Endothelial cell of umbilical vein (primary cell): ENCODE data around the gene GPR25. TPM values are rescaled to one million over a fixed set of nuclear protein-coding genes. Genes with fewer than 3 reads are reported as not detected.

Source experiments
- BruUV-seq: library from RNA; stranded (reverse); fragments of 400-500 nt; replicated peaks from 2 replicates; lab custom pipeline; 2021; lab: Mats Ljungman, UMichigan
- CTCF ChIA-PET: fragments of 300-600, 350-600 bp; sonication (Branson Sonifier 250); formaldehyde crosslinking; loops from one replicate; lab custom pipeline; 2021; ENCODE audit warnings: antibody characterized with exemption, inconsistent platforms; lab: Charles Lee
- POLR2A ChIA-PET: fragments of 300-600, 350-600 bp; sonication (Branson Sonifier 250); formaldehyde crosslinking; loops from one replicate; lab custom pipeline; 2021; ENCODE audit warnings: antibody characterized with exemption, inconsistent platforms; lab: Charles Lee
- DNase-seq: peaks from one replicate; pipeline ENCODE4 v3.0.0-alpha.2; 2011; ENCODE audit warnings: low read depth, low spot score
- FAIRE-seq: peaks from 2 replicates; lab custom pipeline; 2011; peaks lifted over from hg19 to GRCh38; lab: Jason Lieb, UNC
- H2AFZ ChIP-seq: 2 replicates; pipeline ENCODE4 v1.6.0; 2012; ENCODE audit warnings: low read depth, low read length, control low read depth, inconsistent platforms
- H3K27ac ChIP-seq: 2 replicates; pipeline ENCODE4 v1.5.1; 2011; ENCODE audit warnings: low read depth, mild to moderate bottlenecking, control low read depth, low read length, moderate library complexity; ENCODE audit not compliant: insufficient read depth
- H3K27me3 ChIP-seq, 2 experiments: 2 replicates each; pipeline versions ENCODE4 v1.6.0 to v1.6.1; 2011; ENCODE audit warnings: low read length in 2 of 2, mixed read lengths in 1 of 2; ENCODE audit not compliant: control insufficient read depth in 2 of 2, insufficient read depth in 2 of 2
- H3K36me3 ChIP-seq, 2 experiments: 2 replicates in 1 of 2; 3 replicates in 1 of 2; pipeline ENCODE4 v1.5.1; 2011; ENCODE audit warnings: low read length in 2 of 2, mild to moderate bottlenecking in 1 of 2, moderate library complexity in 1 of 2; ENCODE audit not compliant: control insufficient read depth in 2 of 2, insufficient read depth in 2 of 2; ENCODE audit errors: extremely low read depth in 1 of 2
- H3K4me1 ChIP-seq: 3 replicates; pipeline ENCODE4 v1.5.1; 2011; ENCODE audit warnings: mild to moderate bottlenecking, low read length; ENCODE audit not compliant: control insufficient read depth, insufficient read depth; ENCODE audit errors: extremely low read depth
- H3K4me2 ChIP-seq: 2 replicates; pipeline ENCODE4 v1.6.1; 2011; ENCODE audit warnings: low read length, control low read depth, mixed read lengths; ENCODE audit not compliant: insufficient read depth
- H3K4me3 ChIP-seq, 3 experiments: fragments of 200-600 bp in 1 of 3; sonication (generic), shearing (Covaris generic) in 1 of 3; replicated peaks in 1 of 3; 2 replicates each; pipeline ENCODE4 v1.5.1; 2011 to 2016; ENCODE audit warnings: control low read depth in 3 of 3, low read length in 3 of 3, mild to moderate bottlenecking in 2 of 3, inconsistent platforms in 1 of 3, low read depth in 1 of 3, moderate library complexity in 1 of 3; ENCODE audit not compliant: insufficient read depth in 1 of 3
- H3K79me2 ChIP-seq: 2 replicates; pipeline ENCODE4 v1.6.0; 2012; ENCODE audit warnings: low read length, inconsistent platforms; ENCODE audit not compliant: control insufficient read depth, insufficient read depth
- H3K9ac ChIP-seq: replicated peaks from 2 replicates; pipeline ENCODE3; 2011; ENCODE audit warnings: low read length, control low read depth; ENCODE audit not compliant: insufficient read depth; ENCODE audit errors: extremely low read depth
- H3K9me1 ChIP-seq: replicated peaks from 3 replicates; pipeline ENCODE4 v1.6.0; 2011; ENCODE audit warnings: mild to moderate bottlenecking, low read length; ENCODE audit not compliant: control insufficient read depth, insufficient read depth; ENCODE audit errors: extremely low read depth
- H3K9me3 ChIP-seq: replicated peaks from 2 replicates; pipeline ENCODE4 v1.5.1; 2012; ENCODE audit warnings: low read length, inconsistent platforms; ENCODE audit not compliant: control insufficient read depth, insufficient read depth
- H4K20me1 ChIP-seq: replicated peaks from 2 replicates; pipeline ENCODE3; 2011; ENCODE audit warnings: mild to moderate bottlenecking, low read length; ENCODE audit not compliant: control insufficient read depth, insufficient read depth; ENCODE audit errors: extremely low read depth
- EZH2 ChIP-seq: IDR thresholded peaks from 2 replicates; pipeline ENCODE4 v1.6.1; 2012; ENCODE audit warnings: borderline replicate concordance, low read depth, mild to moderate bottlenecking, moderate library complexity, low read length, inconsistent platforms; ENCODE audit not compliant: severe bottlenecking
- FOS ChIP-seq: IDR thresholded peaks from 2 replicates; pipeline ENCODE4 v1.6.1; 2011; ENCODE audit warnings: mild to moderate bottlenecking, low read length, moderate library complexity, borderline replicate concordance; ENCODE audit not compliant: insufficient read depth
- GATA2 ChIP-seq: IDR thresholded peaks from 2 replicates; pipeline ENCODE4 v1.7.0; 2011; ENCODE audit warnings: low read depth, mild to moderate bottlenecking, moderate library complexity, mixed read lengths, low read length; ENCODE audit not compliant: insufficient read length, insufficient read depth
- JUN ChIP-seq: IDR thresholded peaks from 2 replicates; pipeline ENCODE4 v1.6.1; 2011; ENCODE audit warnings: borderline replicate concordance, low read depth; ENCODE audit not compliant: insufficient read length, insufficient read depth
- MYC ChIP-seq: IDR thresholded peaks from one replicate; pipeline ENCODE4 v1.6.1; 2011; ENCODE audit warnings: mild to moderate bottlenecking, low read depth, low read length
- POLR2A ChIP-seq: IDR thresholded peaks from 2 replicates; pipeline ENCODE4 v1.6.1; 2012; ENCODE audit warnings: low read depth, mild to moderate bottlenecking, control low read depth, low read length
- POLR2AphosphoS5 ChIP-seq: IDR thresholded peaks from 2 replicates; pipeline ENCODE4 v1.6.1; 2012; ENCODE audit warnings: low read depth, mild to moderate bottlenecking, control low read depth, low read length, moderate library complexity; ENCODE audit not compliant: insufficient read depth
- dilution Hi-C: fragments of 300-500 bp; cut with MboI; formaldehyde crosslinking; loops from one replicate; pipeline ENCODE4 v1.15.0; 2019; ENCODE audit warnings: low sequenced_read_pairs; ENCODE audit not compliant: extremely low pct_ligation_motif_present
- intact Hi-C: fragments of 100-400 bp; cut with micrococcal nuclease; formaldehyde crosslinking; loops from one replicate; pipeline ENCODE4 v1.10.0; 2022
- polyA plus RNA-seq, 4 experiments: library from polyadenylated mRNA; depleted of rRNA in 3 of 4; stranded (reverse) in 3 of 4; unstranded in 1 of 4; fragments of >200 nt; gene quantifications; 2 replicates each; pipeline versions ENCODE4 v1.2.1 to v1.2.3, GENCODE V29; 2011 to 2012; ENCODE audit warnings: missing spikeins in 1 of 4
- total RNA-seq: library from RNA; stranded (reverse); gene quantifications from 2 replicates; pipeline ENCODE4 v1.2.3, GENCODE V29; 2021
- TF ChIP-seq, protein P1 (sequence below), 2 donors: IDR thresholded peaks; 1 replicate in 1 of 2; 2 replicates in 1 of 2; pipeline ENCODE4 v1.5.1; 2011; ENCODE audit warnings: low read length in 2 of 2, mild to moderate bottlenecking in 2 of 2, moderate library complexity in 2 of 2, control low read depth in 1 of 2, inconsistent platforms in 1 of 2, low read depth in 1 of 2; ENCODE audit not compliant: insufficient read depth in 1 of 2; ENCODE audit errors: extremely low read depth in 1 of 2
- TF ChIP-seq, protein P2 (sequence below): IDR thresholded peaks from 2 replicates; pipeline ENCODE4 v1.6.1; 2011; ENCODE audit not compliant: insufficient read depth, insufficient read length

Gene GPR25
- total and polyA plus RNA-seq, 2 donors (not counting 3 experiments of a cell fraction or from before 2014, with no cell fraction given) = not detected

DNA sequence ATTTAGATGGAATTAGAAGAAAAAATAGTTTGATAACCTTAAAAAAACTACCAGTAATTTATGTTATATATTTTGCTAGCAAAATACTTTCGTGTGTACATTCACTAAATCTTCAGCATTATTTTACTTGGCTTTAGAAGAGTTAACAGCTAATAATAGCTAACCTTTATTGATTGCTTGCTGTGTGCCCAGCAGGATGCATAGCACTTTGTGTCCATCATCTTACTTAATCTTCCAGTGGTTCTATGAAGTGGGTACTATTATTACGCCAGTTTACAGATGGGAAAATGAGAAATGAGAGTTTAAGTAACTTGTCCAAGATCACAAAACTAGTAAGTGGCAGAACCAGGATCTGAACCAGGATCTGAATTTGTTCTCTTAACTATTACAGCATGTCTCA is 41.7 kb upstream of the GPR25 start:
- Histone ChIP-seq H3K4me3 (no peak overlapping the region), H3K4me2 (no peak overlapping the region), H4K20me1 (no peaks in the 10 kb centered on the region), H3K36me3 (peaks cover 0 to 2% of the 10 kb centered on the region in 2 experiments), H3K9me1 (no peaks in the 10 kb centered on the region), H3K27me3 (no peaks in the 10 kb centered on the region), H3K79me2 (peaks cover 11% of the 10 kb centered on the region), H3K9ac (no peak overlapping the region), H2AFZ (no peak overlapping the region), H3K4me1 (no peaks in the 10 kb centered on the region), H3K27ac (no peak overlapping the region), H3K9me3 (no peaks in the 10 kb centered on the region)
- CTCF ChIA-PET = interaction anchor here (0.7 to 1.1 kb wide), 2 partner anchors 209 to 269 kb away, joined by 3 to 4 read pairs; no protein-coding TSS in a partner anchor
- DNase-seq = no peak
- intact Hi-C loops (no loop called here), dilution Hi-C loops (no loop called here)
- no peak for FAIRE-seq
- POLR2A ChIA-PET = no interaction called here
- BruUV-seq = no TSS peak
- TF ChIP-seq GATA2 (no peak), MYC (no peak), EZH2 (no peak), JUN (no peak), POLR2AphosphoS5 (no peak), FOS (no peak), POLR2A (no peak)
- TF ChIP-seq, protein P1, sequence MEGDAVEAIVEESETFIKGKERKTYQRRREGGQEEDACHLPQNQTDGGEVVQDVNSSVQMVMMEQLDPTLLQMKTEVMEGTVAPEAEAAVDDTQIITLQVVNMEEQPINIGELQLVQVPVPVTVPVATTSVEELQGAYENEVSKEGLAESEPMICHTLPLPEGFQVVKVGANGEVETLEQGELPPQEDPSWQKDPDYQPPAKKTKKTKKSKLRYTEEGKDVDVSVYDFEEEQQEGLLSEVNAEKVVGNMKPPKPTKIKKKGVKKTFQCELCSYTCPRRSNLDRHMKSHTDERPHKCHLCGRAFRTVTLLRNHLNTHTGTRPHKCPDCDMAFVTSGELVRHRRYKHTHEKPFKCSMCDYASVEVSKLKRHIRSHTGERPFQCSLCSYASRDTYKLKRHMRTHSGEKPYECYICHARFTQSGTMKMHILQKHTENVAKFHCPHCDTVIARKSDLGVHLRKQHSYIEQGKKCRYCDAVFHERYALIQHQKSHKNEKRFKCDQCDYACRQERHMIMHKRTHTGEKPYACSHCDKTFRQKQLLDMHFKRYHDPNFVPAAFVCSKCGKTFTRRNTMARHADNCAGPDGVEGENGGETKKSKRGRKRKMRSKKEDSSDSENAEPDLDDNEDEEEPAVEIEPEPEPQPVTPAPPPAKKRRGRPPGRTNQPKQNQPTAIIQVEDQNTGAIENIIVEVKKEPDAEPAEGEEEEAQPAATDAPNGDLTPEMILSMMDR (IDR thresholded peaks at IDR 0.05; ENCODE audit: extremely low read depth in 1 of 2, insufficient read depth in 1 of 2, low read depth in 1 of 2, low read length in 2 of 2) = no peak
- TF ChIP-seq, protein P2, sequence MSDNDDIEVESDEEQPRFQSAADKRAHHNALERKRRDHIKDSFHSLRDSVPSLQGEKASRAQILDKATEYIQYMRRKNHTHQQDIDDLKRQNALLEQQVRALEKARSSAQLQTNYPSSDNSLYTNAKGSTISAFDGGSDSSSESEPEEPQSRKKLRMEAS = no peak
